ENCODE data around the gene TNNI2.

GRCh38 chr11:1861435-1862411, 22.9 kb downstream of the TNNI2 start:
- no peak for TF ChIP-seq CTCF (conservative IDR thresholded peaks at IDR 0.05; ENCODE audit: low read length)
- no peak for TF ChIP-seq EZH2phosphoT487 (IDR thresholded peaks at IDR 0.05; ENCODE audit: borderline replicate concordance, low read depth, low read length)

Data from OCI-LY7 (cell line).